Smooth muscle cell (in vitro differentiated cells): Measurements from ENCODE around the gene CTNND1. TPM values are rescaled to one million over a fixed set of nuclear protein-coding genes. Genes with fewer than 3 reads are reported as not detected.

Experiments
- DNase-seq: peaks from one replicate; lab custom pipeline; 2025; ENCODE audit not compliant: unreplicated experiment; lab: John Stamatoyannopoulos, UW
- H2AFZ ChIP-seq: fragments of 200-600 bp; sonication (generic); 2 replicates; pipeline ENCODE4 v1.6.0; 2016; ENCODE audit warnings: antibody characterized with exemption, low read depth, mild to moderate bottlenecking
- H3F3A ChIP-seq: fragments of 200-600 bp; sonication (generic); 2 replicates; pipeline ENCODE4 v1.6.0; 2017; ENCODE audit warnings: antibody characterized with exemption, low read depth
- H3K27ac ChIP-seq: fragments of 200-600 bp; sonication (generic); 2 replicates; pipeline ENCODE4 v1.5.1; 2016; ENCODE audit warnings: low read depth, mild to moderate bottlenecking
- H3K27me3 ChIP-seq: fragments of 200-600 bp; sonication (generic); 2 replicates; pipeline ENCODE4 v1.6.1; 2016; ENCODE audit warnings: low read depth, mild to moderate bottlenecking
- H3K36me3 ChIP-seq: fragments of 200-600 bp; sonication (generic); 2 replicates; pipeline ENCODE4 v1.5.1; 2016; ENCODE audit warnings: low read depth
- H3K4me1 ChIP-seq: fragments of 200-600 bp; sonication (generic); 2 replicates; pipeline ENCODE4 v1.5.1; 2016; ENCODE audit warnings: low read depth
- H3K4me2 ChIP-seq: fragments of 200-600 bp; sonication (generic); 2 replicates; pipeline ENCODE4 v1.6.0; 2016; ENCODE audit warnings: mild to moderate bottlenecking
- H3K4me3 ChIP-seq: fragments of 200-600 bp; sonication (generic); 2 replicates; pipeline ENCODE4 v1.5.1; 2016; ENCODE audit warnings: mild to moderate bottlenecking
- H3K79me2 ChIP-seq: fragments of 200-600 bp; sonication (generic); 2 replicates; pipeline ENCODE4 v1.6.0; 2016; ENCODE audit warnings: low read depth, mild to moderate bottlenecking
- H3K9ac ChIP-seq: fragments of 200-600 bp; sonication (generic); 2 replicates; pipeline ENCODE4 v1.6.0; 2016; ENCODE audit warnings: low read depth
- H3K9me3 ChIP-seq: fragments of 200-600 bp; sonication (generic); replicated peaks from 2 replicates; pipeline ENCODE4 v1.5.1; 2016; ENCODE audit warnings: low read depth
- H4K20me1 ChIP-seq: fragments of 200-600 bp; sonication (generic); 2 replicates; pipeline ENCODE4 v1.6.0; 2016; ENCODE audit warnings: low read depth
- CTCF ChIP-seq: fragments of 200-600 bp; sonication (generic); IDR thresholded peaks from 2 replicates; pipeline ENCODE4 v1.5.1; 2017; ENCODE audit warnings: borderline replicate concordance, mild to moderate bottlenecking, antibody characterized with exemption; ENCODE audit not compliant: insufficient read depth, poor library complexity, severe bottlenecking
- WGBS: methylation state at CpG from one replicate; pipeline ENCODE4 v1.1.7; 2016; ENCODE audit warnings: low lambda C conversion rate; 5-methylcytosine and 5-hydroxymethylcytosine counted together
- polyA plus RNA-seq: library from polyadenylated mRNA; unstranded; fragments of >200 nt; fragmentation: Nextera tagmentation; extraction: Ambion mirVana; gene quantifications from 2 replicates; pipeline ENCODE4 v1.2.1, GENCODE V29; 2016
- total RNA-seq: library from RNA; depleted of rRNA; stranded (reverse); fragments of >200 nt; gene quantifications from 2 replicates; pipeline ENCODE4 v1.2.3, GENCODE V29; 2014

CTNND1 gene
- total and polyA plus RNA-seq, 2 experiments from 2014 or later, result 66.0 to 135 TPM

GRCh38 chr11:57735619-57736298, 25.8 kb upstream of the CTNND1 start:
- Histone ChIP-seq H3K9ac (no peak overlapping the region), H3K27me3 (no peaks in the 10 kb centered on the region), H4K20me1 (peaks cover 23% of the 10 kb centered on the region), H3K36me3 (no peaks in the 10 kb centered on the region), H3K9me3 (no peaks in the 10 kb centered on the region), H3K27ac (no peak overlapping the region), H3K4me3 (no peak overlapping the region), H3K4me1 (no peaks in the 10 kb centered on the region), H2AFZ (no peak overlapping the region), H3K79me2 (peaks cover 34% of the 10 kb centered on the region), H3F3A (peaks cover 14% of the 10 kb centered on the region), H3K4me2 (no peak overlapping the region)
- no peak for TF ChIP-seq CTCF
- no peak for DNase-seq
- 81% methylated on average over 3 of the region's 3 CpGs for WGBS

GRCh38 chr11:57741132-57742086, 20.2 kb upstream of the CTNND1 start, which contains the start of gene SELENOH:
Gene SELENOH (plus strand): TSS chr11:57741491. CDS start chr11:57741596, 105 bp downstream.
- Histone ChIP-seq H3K4me3 (peak within 1 kb of the TSS; percentile 95), H3K9ac (peak within 1 kb of the TSS; percentile 96), H3K4me2 (peak within 1 kb of the TSS; percentile 97), H3F3A (peaks cover 14% of the 10 kb centered on the region), H3K27me3 (no peaks in the 10 kb centered on the region), H3K79me2 (peaks cover 30% of the 10 kb centered on the region), H2AFZ (peak within 1 kb of the TSS; percentile 66), H4K20me1 (peaks cover 6% of the 10 kb centered on the region), H3K36me3 (no peaks in the 10 kb centered on the region), H3K9me3 (no peaks in the 10 kb centered on the region), H3K27ac (peak within 1 kb of the TSS; percentile 95), H3K4me1 (peaks cover 9% of the 10 kb centered on the region)
- 1% methylated on average over 71 of the region's 75 CpGs for WGBS
- TF ChIP-seq CTCF, result no peak
- DNase-seq, result peak; percentile 86

- DNase-seq, result no peak
- H4K20me1 ChIP-seq, result peaks cover 6% of the 10 kb centered on the region
- no peak for TF ChIP-seq CTCF
- peak overlapping the region; percentile 95 for H3K4me3 ChIP-seq
- H3K36me3 ChIP-seq, result no peaks in the 10 kb centered on the region
- H3K27ac ChIP-seq, result peak overlapping the region; percentile 95
- peaks cover 9% of the 10 kb centered on the region for H3K4me1 ChIP-seq
- H3K27me3 ChIP-seq, result no peaks in the 10 kb centered on the region
- H2AFZ ChIP-seq, result peak overlapping the region; percentile 66
- peaks cover 30% of the 10 kb centered on the region for H3K79me2 ChIP-seq
- peak overlapping the region; percentile 97 for H3K4me2 ChIP-seq
- H3K9me3 ChIP-seq, result no peaks in the 10 kb centered on the region
- peak overlapping the region; percentile 96 for H3K9ac ChIP-seq
- H3F3A ChIP-seq, result peaks cover 14% of the 10 kb centered on the region
- 4% methylated on average over 10 of the region's 10 CpGs for WGBS
Measured at GRCh38 chr11:57742087-57742452, 19.5 kb upstream of the CTNND1 start.
